ENCODE results near the gene MMP15. TPM values are rescaled to one million over a fixed set of nuclear protein-coding genes. Genes with fewer than 3 reads are reported as not detected.

Gene MMP15
- polyA plus RNA-seq, 1 donor = 56.8 TPM

DNA sequence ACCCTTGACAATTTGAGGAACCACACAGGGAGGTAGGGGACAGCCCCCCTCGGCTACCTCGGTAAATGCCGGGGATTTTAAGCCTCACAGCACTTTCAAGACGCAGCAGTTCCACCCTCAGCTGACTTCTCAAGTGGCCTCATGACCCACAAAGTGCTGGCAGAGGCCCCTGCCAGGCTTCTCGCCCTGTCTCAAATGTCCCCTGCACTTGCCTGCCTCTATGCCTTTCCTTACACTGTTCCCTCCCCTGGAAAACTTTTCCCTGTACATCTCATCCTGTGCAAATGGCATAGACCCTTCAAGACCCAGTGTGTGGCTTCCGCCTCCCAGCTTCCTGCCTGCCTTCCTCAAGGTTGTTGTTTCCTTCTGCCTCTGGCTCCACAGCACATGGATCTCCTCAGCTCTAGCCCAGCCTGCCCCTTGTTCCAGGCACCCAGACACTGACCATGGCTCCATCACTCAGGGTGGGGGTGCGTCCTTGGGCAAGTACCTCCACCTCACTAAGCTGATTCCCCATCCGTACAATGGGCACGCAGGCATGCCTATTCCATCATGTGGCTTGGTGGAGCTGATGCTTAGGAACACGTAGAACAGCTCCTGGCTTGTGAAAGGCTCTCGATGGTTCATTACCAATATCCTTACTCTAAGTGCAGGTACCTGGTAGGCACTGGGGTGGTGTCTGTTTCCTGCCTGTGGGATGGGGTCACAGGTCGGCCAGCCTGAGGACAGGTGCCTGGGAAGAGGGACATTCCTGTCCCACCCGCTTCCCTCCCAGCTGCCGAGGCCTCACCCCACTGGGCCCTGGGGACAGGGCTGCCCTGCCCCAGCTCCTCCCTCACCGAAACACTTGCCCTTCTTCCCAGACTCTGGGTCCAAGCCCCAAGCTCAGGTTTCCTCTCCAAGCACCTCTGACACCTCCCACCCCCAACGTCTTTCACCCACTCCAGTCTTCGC is 24.0 kb downstream of the MMP15 start:
- peaks cover 3% of the 10 kb centered on the region for H3K4me1 ChIP-seq (ENCODE audit: control insufficient read depth, insufficient read depth, low read length)
- H3K36me3 ChIP-seq (ENCODE audit: control insufficient read depth, insufficient read depth, low read length) = peaks cover 13% of the 10 kb centered on the region
- no peaks in the 10 kb centered on the region for H3K9me3 ChIP-seq (ENCODE audit: control insufficient read depth, low read depth, low read length)
- WGBS (ENCODE audit: insufficient coverage, low lambda C conversion rate) = no CpG with 5 or more reads among the region's 17 CpGs
- no peak overlapping the region for H3K4me3 ChIP-seq (ENCODE audit: low read length)
- no peak overlapping the region for H3K27ac ChIP-seq (ENCODE audit: low read length)
- H3K27me3 ChIP-seq (ENCODE audit: control insufficient read depth, insufficient read depth, low read length) = no peaks in the 10 kb centered on the region
- no peak for DNase-seq

DNA sequence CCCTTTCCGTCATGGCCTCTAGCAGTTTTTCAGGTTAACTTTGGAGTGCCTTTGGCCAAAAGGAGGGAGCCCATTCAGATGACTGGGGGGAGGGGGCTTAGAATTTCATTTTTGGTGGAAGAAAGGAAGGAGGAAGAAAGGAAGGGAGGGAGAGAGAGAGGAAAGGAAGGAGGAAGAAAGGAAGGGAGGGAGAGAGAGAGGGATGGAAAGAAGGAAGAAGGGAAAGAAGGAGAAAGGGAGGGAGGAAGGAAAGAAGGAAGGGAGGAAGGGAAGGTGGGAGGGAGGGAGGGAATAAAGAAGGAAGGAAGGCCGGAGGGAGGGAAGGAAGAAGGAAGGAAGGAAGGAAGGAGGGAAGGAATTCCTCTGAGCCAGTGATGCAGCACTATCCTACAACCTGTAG is 25.7 kb downstream of the MMP15 start:
- H3K27me3 ChIP-seq (ENCODE audit: control insufficient read depth, insufficient read depth, low read length) = no peaks in the 10 kb centered on the region
- peaks cover 2% of the 10 kb centered on the region for H3K36me3 ChIP-seq (ENCODE audit: control insufficient read depth, insufficient read depth, low read length)
- no peaks in the 10 kb centered on the region for H3K9me3 ChIP-seq (ENCODE audit: control insufficient read depth, low read depth, low read length)
- H3K4me3 ChIP-seq (ENCODE audit: low read length) = no peak overlapping the region
- H3K27ac ChIP-seq (ENCODE audit: low read length) = no peak overlapping the region
- WGBS (ENCODE audit: insufficient coverage, low lambda C conversion rate) = 92% methylated on average over 2 of the region's 2 CpGs
- DNase-seq = no peak
- peaks cover 3% of the 10 kb centered on the region for H3K4me1 ChIP-seq (ENCODE audit: control insufficient read depth, insufficient read depth, low read length)

DNA sequence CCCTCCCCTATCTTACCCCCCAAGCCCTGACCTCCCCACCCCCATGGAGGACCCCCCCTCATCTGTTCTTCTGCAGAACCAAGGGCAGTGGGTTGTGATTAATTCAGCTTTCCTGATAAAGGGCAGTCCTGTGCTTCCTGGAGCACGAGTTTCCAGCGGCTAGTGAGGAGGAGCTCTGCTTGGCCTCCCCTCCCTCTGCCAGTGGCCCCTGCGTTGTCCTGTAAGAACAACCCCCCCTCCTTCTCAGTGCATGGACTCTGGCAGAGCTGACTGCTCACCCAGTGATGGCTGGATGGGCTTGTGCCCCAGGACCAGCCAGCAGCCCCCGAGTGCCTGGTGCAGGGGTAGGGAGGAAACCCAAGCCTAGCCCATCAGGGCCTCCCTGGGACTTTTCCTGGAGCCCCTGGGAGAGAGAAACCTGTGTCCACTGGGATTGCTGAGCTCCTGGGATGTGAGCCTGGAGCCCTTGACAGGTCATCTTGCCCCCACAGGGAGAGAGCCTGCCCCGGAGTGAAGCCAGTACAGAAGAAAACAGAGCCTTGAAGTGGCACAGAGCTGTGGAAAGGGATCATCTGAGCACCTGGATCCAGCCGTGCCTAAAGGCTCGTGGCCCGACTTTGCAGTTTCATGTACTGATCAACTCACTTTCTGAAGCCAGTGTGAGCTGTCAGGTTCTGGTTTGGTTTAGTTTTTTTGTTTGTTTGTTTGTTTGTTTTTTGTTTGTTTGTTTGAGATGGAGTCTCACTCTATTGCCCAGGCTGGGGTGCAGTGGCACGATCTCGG is 26.5 kb downstream of the MMP15 start:
- H3K27ac ChIP-seq (ENCODE audit: low read length) = no peak overlapping the region
- DNase-seq = no peak
- no peaks in the 10 kb centered on the region for H3K27me3 ChIP-seq (ENCODE audit: control insufficient read depth, insufficient read depth, low read length)
- H3K4me3 ChIP-seq (ENCODE audit: low read length) = no peak overlapping the region
- H3K9me3 ChIP-seq (ENCODE audit: control insufficient read depth, low read depth, low read length) = no peaks in the 10 kb centered on the region
- no peaks in the 10 kb centered on the region for H3K4me1 ChIP-seq (ENCODE audit: control insufficient read depth, insufficient read depth, low read length)
- no CpG with 5 or more reads among the region's 10 CpGs for WGBS (ENCODE audit: insufficient coverage, low lambda C conversion rate)
- no peaks in the 10 kb centered on the region for H3K36me3 ChIP-seq (ENCODE audit: control insufficient read depth, insufficient read depth, low read length)

DNA sequence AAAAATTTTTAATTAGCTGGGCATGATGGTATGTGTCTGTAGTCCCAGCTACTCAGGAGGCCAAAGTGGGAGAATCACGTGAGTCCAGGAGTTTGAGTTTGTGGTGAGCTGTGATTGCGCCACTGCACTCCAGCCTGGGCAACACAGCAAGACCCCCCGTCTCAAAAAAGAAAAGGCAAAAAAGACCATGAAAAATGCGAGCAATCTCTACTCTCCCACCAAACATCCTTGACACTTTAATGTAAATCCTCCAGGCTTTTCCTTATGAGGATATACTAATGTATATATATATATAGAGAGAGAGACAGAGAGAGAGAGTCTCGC is 28.1 kb downstream of the MMP15 start:
- H3K36me3 ChIP-seq (ENCODE audit: control insufficient read depth, insufficient read depth, low read length) = no peaks in the 10 kb centered on the region
- no peaks in the 10 kb centered on the region for H3K4me1 ChIP-seq (ENCODE audit: control insufficient read depth, insufficient read depth, low read length)
- WGBS (ENCODE audit: insufficient coverage, low lambda C conversion rate) = no CpG with 5 or more reads among the region's 5 CpGs
- H3K27ac ChIP-seq (ENCODE audit: low read length) = no peak overlapping the region
- DNase-seq = no peak
- no peaks in the 10 kb centered on the region for H3K27me3 ChIP-seq (ENCODE audit: control insufficient read depth, insufficient read depth, low read length)
- no peak overlapping the region for H3K4me3 ChIP-seq (ENCODE audit: low read length)
- H3K9me3 ChIP-seq (ENCODE audit: control insufficient read depth, low read depth, low read length) = no peaks in the 10 kb centered on the region

DNA sequence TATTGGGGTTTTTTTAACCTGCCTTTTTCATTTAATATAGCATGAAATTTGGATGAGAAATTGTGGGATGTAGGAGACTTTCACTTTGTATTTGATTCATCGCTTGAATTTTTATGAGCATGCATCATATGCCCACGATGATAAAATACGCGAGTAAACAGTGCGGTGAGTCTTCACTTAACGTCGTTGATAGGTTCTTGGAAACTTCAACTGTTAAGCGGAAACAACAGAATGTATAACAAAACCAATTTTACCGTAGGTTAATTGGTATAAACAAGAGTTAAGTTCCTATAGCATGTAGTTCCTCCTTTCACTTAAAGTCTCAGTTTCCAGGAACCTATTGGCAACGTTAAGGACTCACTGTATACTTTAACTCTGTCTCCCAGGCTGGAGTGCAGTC is 28.7 kb downstream of the MMP15 start:
- no peak overlapping the region for H3K4me3 ChIP-seq (ENCODE audit: low read length)
- H3K27me3 ChIP-seq (ENCODE audit: control insufficient read depth, insufficient read depth, low read length) = no peaks in the 10 kb centered on the region
- H3K36me3 ChIP-seq (ENCODE audit: control insufficient read depth, insufficient read depth, low read length) = no peaks in the 10 kb centered on the region
- no peak overlapping the region for H3K27ac ChIP-seq (ENCODE audit: low read length)
- 93% methylated on average over 7 of the region's 10 CpGs for WGBS (ENCODE audit: insufficient coverage, low lambda C conversion rate)
- DNase-seq = no peak
- no peaks in the 10 kb centered on the region for H3K9me3 ChIP-seq (ENCODE audit: control insufficient read depth, low read depth, low read length)
- no peaks in the 10 kb centered on the region for H3K4me1 ChIP-seq (ENCODE audit: control insufficient read depth, insufficient read depth, low read length)

DNA sequence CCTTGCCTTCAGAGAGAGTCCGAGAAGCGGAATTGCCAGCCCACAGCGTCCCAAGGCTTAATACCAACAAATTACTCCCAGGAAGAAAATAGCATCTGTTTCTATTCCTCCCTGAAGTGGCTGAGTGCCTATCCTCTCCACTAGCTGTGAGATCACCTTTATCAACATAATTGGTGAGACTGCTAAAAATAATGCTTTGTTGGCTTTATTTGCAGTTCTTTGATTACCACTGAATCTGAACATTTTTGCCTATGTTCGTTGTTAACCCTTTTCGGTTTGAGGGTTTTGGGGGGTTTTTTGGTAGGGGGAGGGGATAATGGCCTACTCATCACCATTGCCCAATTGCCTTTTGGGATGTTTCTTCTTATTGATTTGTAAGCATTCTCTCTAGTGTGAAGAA is 31.0 kb downstream of the MMP15 start:
- H3K4me1 ChIP-seq (ENCODE audit: control insufficient read depth, insufficient read depth, low read length) = no peaks in the 10 kb centered on the region
- no CpG with 5 or more reads among the region's 5 CpGs for WGBS (ENCODE audit: insufficient coverage, low lambda C conversion rate)
- no peak overlapping the region for H3K4me3 ChIP-seq (ENCODE audit: low read length)
- no peak for DNase-seq
- no peaks in the 10 kb centered on the region for H3K36me3 ChIP-seq (ENCODE audit: control insufficient read depth, insufficient read depth, low read length)
- H3K9me3 ChIP-seq (ENCODE audit: control insufficient read depth, low read depth, low read length) = no peaks in the 10 kb centered on the region
- H3K27ac ChIP-seq (ENCODE audit: low read length) = no peak overlapping the region
- H3K27me3 ChIP-seq (ENCODE audit: control insufficient read depth, insufficient read depth, low read length) = no peaks in the 10 kb centered on the region

DNA sequence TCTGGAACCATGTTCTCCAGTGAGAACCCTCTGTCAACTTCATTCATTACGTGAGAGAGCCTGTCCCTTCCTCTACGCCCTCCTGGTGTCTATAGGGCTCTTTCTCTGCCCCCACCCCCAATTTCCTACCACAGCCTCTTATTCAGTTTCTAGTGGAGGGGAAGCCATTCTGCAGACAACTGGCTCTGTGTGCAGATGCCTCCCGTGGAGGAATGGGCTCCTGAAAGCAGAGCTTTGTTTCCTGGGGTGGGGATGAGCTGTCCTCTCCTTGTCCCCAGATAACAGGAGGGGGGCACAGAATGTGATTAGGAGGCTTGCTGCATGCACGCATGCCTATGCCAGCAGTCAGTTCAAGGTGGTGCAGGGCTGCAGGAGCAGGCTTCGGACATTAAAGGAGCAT is 31.6 kb downstream of the MMP15 start:
- Histone ChIP-seq H3K4me1 (ENCODE audit: control insufficient read depth, insufficient read depth, low read length) (no peaks in the 10 kb centered on the region), H3K27ac (ENCODE audit: low read length) (no peak overlapping the region), H3K27me3 (ENCODE audit: control insufficient read depth, insufficient read depth, low read length) (no peaks in the 10 kb centered on the region), H3K4me3 (ENCODE audit: low read length) (no peak overlapping the region), H3K36me3 (ENCODE audit: control insufficient read depth, insufficient read depth, low read length) (no peaks in the 10 kb centered on the region), H3K9me3 (ENCODE audit: control insufficient read depth, low read depth, low read length) (no peaks in the 10 kb centered on the region)
- no CpG with 5 or more reads among the region's 5 CpGs for WGBS (ENCODE audit: insufficient coverage, low lambda C conversion rate)
- no peak for DNase-seq

DNA sequence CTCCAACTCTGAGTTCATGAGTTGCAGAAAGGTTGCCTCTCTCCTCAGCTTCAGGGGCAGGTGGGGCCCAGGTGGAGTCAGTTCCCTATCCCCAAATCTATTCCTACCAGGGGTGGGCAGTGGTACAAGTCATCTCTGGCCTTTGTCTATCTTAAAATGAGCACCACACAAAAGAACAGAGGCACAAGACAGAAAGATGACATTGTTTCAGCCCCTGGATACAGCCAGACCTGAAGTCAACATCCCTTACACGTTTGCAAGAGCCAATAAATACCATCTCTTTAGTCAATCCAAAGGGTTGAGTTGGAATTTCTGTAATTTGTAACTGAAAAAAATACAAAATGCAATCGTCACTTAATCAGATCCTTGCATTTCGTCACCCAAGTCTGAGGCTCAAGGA is 32.2 kb downstream of the MMP15 start:
- Histone ChIP-seq H3K36me3 (ENCODE audit: control insufficient read depth, insufficient read depth, low read length) (no peaks in the 10 kb centered on the region), H3K27ac (ENCODE audit: low read length) (no peak overlapping the region), H3K27me3 (ENCODE audit: control insufficient read depth, insufficient read depth, low read length) (no peaks in the 10 kb centered on the region), H3K4me3 (ENCODE audit: low read length) (no peak overlapping the region), H3K4me1 (ENCODE audit: control insufficient read depth, insufficient read depth, low read length) (no peaks in the 10 kb centered on the region), H3K9me3 (ENCODE audit: control insufficient read depth, low read depth, low read length) (no peaks in the 10 kb centered on the region)
- DNase-seq = no peak
- WGBS (ENCODE audit: insufficient coverage, low lambda C conversion rate) = no CpG with 5 or more reads among the region's 3 CpGs

DNA sequence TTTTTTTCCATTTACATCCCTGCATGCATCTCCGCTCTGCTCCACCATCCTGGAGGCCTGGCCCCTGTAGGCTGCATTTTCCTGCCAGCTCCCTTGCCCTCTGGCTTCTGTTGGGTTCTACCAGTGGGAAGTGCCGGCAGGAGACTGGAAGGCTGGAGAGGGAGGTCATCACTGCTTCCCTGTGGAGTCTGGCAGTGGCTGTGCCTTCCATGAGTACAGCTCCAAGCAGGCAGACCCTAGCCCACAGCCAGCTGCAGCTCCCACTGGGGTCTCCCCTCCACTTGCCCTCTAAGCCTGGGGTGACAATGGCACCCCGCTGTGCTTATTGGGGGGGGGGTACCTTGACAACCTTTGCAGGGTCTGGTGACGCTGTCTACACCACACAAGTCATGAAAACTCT is 37.3 kb downstream of the MMP15 start:
- Histone ChIP-seq H3K27ac (ENCODE audit: low read length) (no peak overlapping the region), H3K4me1 (ENCODE audit: control insufficient read depth, insufficient read depth, low read length) (no peaks in the 10 kb centered on the region)
- 57% methylated on average over 1 of the region's 4 CpGs for WGBS (ENCODE audit: insufficient coverage, low lambda C conversion rate)

DNA sequence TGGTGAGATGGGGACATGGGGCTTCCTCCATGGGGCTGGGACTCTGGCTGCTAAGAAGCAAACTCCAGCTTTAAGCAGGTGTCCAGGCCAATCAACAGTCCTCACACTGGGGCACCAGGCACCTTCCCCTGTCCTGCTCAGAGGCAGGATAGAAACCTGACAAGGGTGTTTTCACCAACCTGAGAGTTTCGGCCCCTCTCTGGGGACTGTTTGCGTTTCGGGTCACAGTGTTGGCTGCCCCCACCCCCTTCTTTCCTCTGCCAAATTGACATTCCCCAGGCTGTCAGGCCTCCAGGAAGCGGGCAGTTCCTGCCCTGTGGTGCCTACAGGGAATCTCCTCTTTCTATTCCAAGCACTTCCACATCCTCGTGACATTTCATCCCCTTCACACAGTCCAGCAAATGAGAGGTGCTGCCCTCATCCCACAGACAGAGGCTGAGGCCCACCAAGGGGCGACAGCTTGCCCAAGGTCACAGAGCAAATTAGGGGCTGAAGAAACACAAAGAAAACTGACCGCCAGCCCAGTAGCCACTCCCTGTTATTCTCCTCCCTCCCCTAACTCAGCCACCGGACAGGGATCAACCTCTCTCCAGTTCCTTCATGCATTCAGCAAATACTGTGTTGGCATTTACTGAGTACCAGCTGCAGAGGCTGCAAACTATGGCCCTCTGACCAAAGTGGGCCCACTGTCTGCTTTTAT is 38.0 kb downstream of the MMP15 start:
- no peaks in the 10 kb centered on the region for H3K36me3 ChIP-seq (ENCODE audit: control insufficient read depth, insufficient read depth, low read length)

More for the DNA sequence above, 37.3 kb downstream of the MMP15 start:
- no peaks in the 10 kb centered on the region for H3K36me3 ChIP-seq (ENCODE audit: control insufficient read depth, insufficient read depth, low read length)
- H3K27me3 ChIP-seq (ENCODE audit: control insufficient read depth, insufficient read depth, low read length) = no peaks in the 10 kb centered on the region
- no peak for DNase-seq
- H3K9me3 ChIP-seq (ENCODE audit: control insufficient read depth, low read depth, low read length) = no peaks in the 10 kb centered on the region
- H3K4me3 ChIP-seq (ENCODE audit: low read length) = no peak overlapping the region

More for the DNA sequence above, 38.0 kb downstream of the MMP15 start:
- DNase-seq = no peak
- H3K9me3 ChIP-seq (ENCODE audit: control insufficient read depth, low read depth, low read length) = no peaks in the 10 kb centered on the region
- H3K4me1 ChIP-seq (ENCODE audit: control insufficient read depth, insufficient read depth, low read length) = no peaks in the 10 kb centered on the region
- H3K27ac ChIP-seq (ENCODE audit: low read length) = no peak overlapping the region
- no CpG with 5 or more reads among the region's 8 CpGs for WGBS (ENCODE audit: insufficient coverage, low lambda C conversion rate)
- no peak overlapping the region for H3K4me3 ChIP-seq (ENCODE audit: low read length)
- no peaks in the 10 kb centered on the region for H3K27me3 ChIP-seq (ENCODE audit: control insufficient read depth, insufficient read depth, low read length)
